ENCODE measurements around the gene CLDND1. TPM values are rescaled to one million over a fixed set of nuclear protein-coding genes. Genes with fewer than 3 reads are reported as not detected.

The CLDND1 gene
- total and polyA plus RNA-seq, 2 experiments from 2014 or later = 59.8 to 92.7 TPM

GRCh38 chr3:98504539-98504938 is 18.2 kb downstream of the CLDND1 start:
- no peak overlapping the region for H3K4me3 ChIP-seq
- H3K27ac ChIP-seq (ENCODE audit: low read depth) = no peak overlapping the region
- no peak overlapping the region for H2AFZ ChIP-seq
- H3K4me2 ChIP-seq = no peak overlapping the region
- no peaks in the 10 kb centered on the region for H3K27me3 Mint-ChIP-seq (ENCODE audit: insufficient read depth, low read depth, poor library complexity)
- H3K36me3 ChIP-seq (ENCODE audit: insufficient read depth) = no peaks in the 10 kb centered on the region
- H3K27ac Mint-ChIP-seq = no peak overlapping the region
- no peaks in the 10 kb centered on the region for H3K9me2 ChIP-seq (ENCODE audit: insufficient read depth)
- DNase-seq (ENCODE audit: low spot score) (no peak), ATAC-seq (no peak)
- no peaks in the 10 kb centered on the region for H4K20me1 ChIP-seq (replicated peaks; ENCODE audit: insufficient read depth)
- H3F3A ChIP-seq (replicated peaks; ENCODE audit: low read depth) = no peaks in the 10 kb centered on the region
- TF ChIP-seq CTCF (conservative IDR thresholded peaks at IDR 0.05; ENCODE audit: low read depth in 2 of 2) (no peak), ETS1 (IDR thresholded peaks at IDR 0.05) (no peak), EZH2 (IDR thresholded peaks at IDR 0.05; ENCODE audit: low read depth, unreplicated experiment) (no peak), CREB1 (CRISPR knock-in tag; IDR thresholded peaks at IDR 0.05; ENCODE audit: low read depth) (no peak), JUNB (IDR thresholded peaks at IDR 0.05; ENCODE audit: unreplicated experiment) (no peak), POLR2AphosphoS5 (IDR thresholded peaks at IDR 0.05; ENCODE audit: low read depth) (no peak), NANOG (IDR thresholded peaks at IDR 0.05; ENCODE audit: borderline replicate concordance) (no peak)
- peaks cover 3% of the 10 kb centered on the region; the same call in 1 of the 3 replicates for H3K4me1 Mint-ChIP-seq
- H3K4me3 Mint-ChIP-seq = no peak overlapping the region
- no peaks in the 10 kb centered on the region for H3K79me2 ChIP-seq (replicated peaks; ENCODE audit: insufficient read depth)
- no peaks in the 10 kb centered on the region for H3K27me3 ChIP-seq (ENCODE audit: insufficient read depth)
- no peaks in the 10 kb centered on the region for H3K36me3 Mint-ChIP-seq (ENCODE audit: low read depth)
- H3K9me3 Mint-ChIP-seq = no peaks in the 10 kb centered on the region; the same call in 2 of the 3 replicates
- no peaks in the 10 kb centered on the region for H3K4me1 ChIP-seq (ENCODE audit: insufficient read depth)

- H3K27ac ChIP-seq (ENCODE audit: low read depth) = no peak overlapping the region
- H3K36me3 Mint-ChIP-seq (ENCODE audit: low read depth) = no peaks in the 10 kb centered on the region
- no peak for TF ChIP-seq ZNF462 (CRISPR knock-in tag; IDR thresholded peaks at IDR 0.05)
- TF ChIP-seq ZNF331 (CRISPR knock-in tag; IDR thresholded peaks at IDR 0.05; ENCODE audit: low read depth) = no peak
- TF ChIP-seq CREB1 (CRISPR knock-in tag; IDR thresholded peaks at IDR 0.05; ENCODE audit: low read depth) = no peak
- no peaks in the 10 kb centered on the region for H3K27me3 ChIP-seq (ENCODE audit: insufficient read depth)
- H3K4me2 ChIP-seq = no peak overlapping the region
- no peak overlapping the region for H2AFZ ChIP-seq
- H3K36me3 ChIP-seq (ENCODE audit: insufficient read depth) = no peaks in the 10 kb centered on the region
- H3K27ac Mint-ChIP-seq = no peak overlapping the region
- H3K4me3 ChIP-seq = no peak overlapping the region
- DNase-seq (ENCODE audit: low spot score) (no peak), ATAC-seq (no peak)
- no peaks in the 10 kb centered on the region for H3K79me2 ChIP-seq (replicated peaks; ENCODE audit: insufficient read depth)
- H3F3A ChIP-seq (replicated peaks; ENCODE audit: low read depth) = no peaks in the 10 kb centered on the region
- H3K4me1 Mint-ChIP-seq = no peaks in the 10 kb centered on the region
- H3K4me1 ChIP-seq (ENCODE audit: insufficient read depth) = no peaks in the 10 kb centered on the region
- H4K20me1 ChIP-seq (replicated peaks; ENCODE audit: insufficient read depth) = no peaks in the 10 kb centered on the region
- H3K27me3 Mint-ChIP-seq (ENCODE audit: insufficient read depth, low read depth, poor library complexity) = no peaks in the 10 kb centered on the region
- H3K9me3 Mint-ChIP-seq = no peaks in the 10 kb centered on the region; the same call in 2 of the 3 replicates
- H3K9me2 ChIP-seq (ENCODE audit: insufficient read depth) = no peaks in the 10 kb centered on the region
- no peak overlapping the region for H3K4me3 Mint-ChIP-seq
These were observed 20.7 kb downstream of the CLDND1 start for GRCh38 chr3:98501863-98502576.

Measured in GM23338 (cell line).